Brain microvascular endothelial cell (primary cell): ENCODE results near the gene AXDND1.

ENCODE experiments used
- DNase-seq: peaks from one replicate; pipeline ENCODE4 v3.0.0-alpha.2; 2020
- H3K27ac ChIP-seq: fragments of 250-450 bp; sonication (Bioruptor Pico); 2 replicates; pipeline ENCODE4 v1.5.1; 2020; ENCODE audit warnings: mild to moderate bottlenecking, moderate library complexity
- H3K27me3 ChIP-seq: fragments of 250-450 bp; sonication (Bioruptor Pico); replicated peaks from 2 replicates; pipeline ENCODE4 v1.5.1; 2020; ENCODE audit warnings: mild to moderate bottlenecking
- H3K36me3 ChIP-seq: fragments of 250-450 bp; sonication (Bioruptor Pico); replicated peaks from 2 replicates; pipeline ENCODE4 v1.5.1; 2020; ENCODE audit warnings: mild to moderate bottlenecking
- H3K4me3 ChIP-seq: 2 replicates; pipeline ENCODE4 v1.5.1; 2011; ENCODE audit warnings: low read depth, mild to moderate bottlenecking, control low read depth, low read length, moderate library complexity
- CTCF ChIP-seq: IDR thresholded peaks from 2 replicates; pipeline ENCODE4 v1.5.1; 2011; ENCODE audit warnings: low read depth, mild to moderate bottlenecking, moderate library complexity, low read length, control low read depth, inconsistent platforms; ENCODE audit errors: missing control alignments
- in situ Hi-C: cut with HindIII; loops from 2 replicates; pipeline ENCODE4 v1.10.0; 2017; ENCODE audit warnings: low sequenced_read_pairs, low pct_ligation_motif_present

The AXDND1 gene

GRCh38 chr1:179325836-179326235 lies 39.9 kb upstream of the AXDND1 start:
- in situ Hi-C loops, result no loop called here
- Histone ChIP-seq H3K27ac (no peak overlapping the region), H3K27me3 (no peaks in the 10 kb centered on the region), H3K4me3 (no peak overlapping the region), H3K36me3 (peaks cover 3% of the 10 kb centered on the region)
- no peak for TF ChIP-seq CTCF
- no peak for DNase-seq

GRCh38 chr1:179326746-179327145 lies 39.0 kb upstream of the AXDND1 start:
- in situ Hi-C loops, result no loop called here
- H3K27me3 ChIP-seq, result no peaks in the 10 kb centered on the region
- no peak overlapping the region for H3K27ac ChIP-seq
- H3K4me3 ChIP-seq, result no peak overlapping the region
- DNase-seq, result no peak
- H3K36me3 ChIP-seq, result peaks cover 3% of the 10 kb centered on the region
- TF ChIP-seq CTCF, result no peak

DNA sequence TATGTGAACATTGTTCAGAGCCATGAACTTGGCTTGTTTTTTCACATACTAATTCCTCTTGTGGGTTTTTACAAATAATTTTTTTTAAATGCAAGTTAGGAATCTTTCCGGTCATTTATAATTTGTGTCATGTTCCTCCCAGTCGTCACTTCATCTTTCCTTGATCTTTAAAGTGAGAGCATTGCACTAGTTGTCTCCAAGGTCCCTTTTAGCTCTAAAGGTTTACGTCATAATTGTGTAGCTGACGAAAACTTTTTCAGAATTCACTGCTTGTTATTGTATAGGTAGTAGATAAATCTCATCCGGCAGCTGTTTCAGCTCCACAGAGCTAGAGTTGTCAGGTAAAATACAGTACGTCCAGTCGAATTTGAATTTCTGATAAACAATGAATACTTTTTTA lies 38.6 kb upstream of the AXDND1 start:
- in situ Hi-C loops, result no loop called here
- peaks cover 3% of the 10 kb centered on the region for H3K36me3 ChIP-seq
- H3K27me3 ChIP-seq, result no peaks in the 10 kb centered on the region
- H3K4me3 ChIP-seq, result no peak overlapping the region
- no peak for DNase-seq
- H3K27ac ChIP-seq, result no peak overlapping the region
- TF ChIP-seq CTCF, result no peak

GRCh38 chr1:179327679-179328078 lies 38.1 kb upstream of the AXDND1 start:
- in situ Hi-C loops, result no loop called here
- no peak overlapping the region for H3K27ac ChIP-seq
- H3K27me3 ChIP-seq, result no peaks in the 10 kb centered on the region
- H3K4me3 ChIP-seq, result no peak overlapping the region
- H3K36me3 ChIP-seq, result peaks cover 3% of the 10 kb centered on the region
- no peak for DNase-seq
- TF ChIP-seq CTCF, result no peak

DNA sequence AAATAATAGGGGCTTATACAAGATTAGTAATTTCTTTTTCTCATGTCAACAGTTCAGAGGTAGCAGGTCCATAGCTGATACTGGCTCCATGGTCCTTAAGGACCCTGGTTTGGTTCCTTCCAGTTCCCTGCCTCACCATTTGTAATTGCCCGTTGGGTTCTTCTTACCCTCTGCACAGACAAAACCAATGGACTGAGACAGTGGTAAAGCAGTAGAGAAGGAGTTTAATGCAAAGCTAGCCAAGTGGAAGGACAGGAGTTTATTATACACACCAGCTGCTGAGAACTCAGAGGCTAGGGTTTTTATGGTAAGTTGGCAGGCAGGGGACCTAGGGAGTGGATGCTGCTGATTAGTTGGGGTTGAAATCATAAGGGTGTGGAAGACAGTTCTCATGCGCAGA lies 35.9 kb upstream of the AXDND1 start:
- Histone ChIP-seq H3K36me3 (peaks cover 2% of the 10 kb centered on the region), H3K27ac (no peak overlapping the region), H3K4me3 (no peak overlapping the region), H3K27me3 (no peaks in the 10 kb centered on the region)
- no peak for TF ChIP-seq CTCF
- DNase-seq, result no peak
- in situ Hi-C loops, result no loop called here

DNA sequence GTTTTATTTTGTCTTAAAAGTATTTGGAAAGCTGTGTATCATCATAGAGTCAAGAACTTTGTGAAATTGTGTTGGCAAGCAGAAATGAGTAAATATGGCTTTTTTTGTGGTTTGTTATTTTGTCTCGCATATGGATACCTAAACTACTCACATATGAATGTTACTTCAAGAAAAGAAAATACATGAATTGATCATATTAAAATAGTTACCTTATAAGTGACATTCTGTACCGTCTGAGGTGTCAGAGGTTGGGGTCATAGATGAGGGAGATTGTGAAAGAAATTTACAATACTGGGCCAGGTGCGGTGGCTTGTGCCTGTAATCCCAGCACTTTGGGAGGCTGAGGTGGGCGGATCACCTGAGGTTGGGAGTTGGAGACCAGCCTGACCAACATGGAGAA lies 31.3 kb upstream of the AXDND1 start:
- no peak overlapping the region for H3K4me3 ChIP-seq
- TF ChIP-seq CTCF, result no peak
- in situ Hi-C loops, result no loop called here
- no peak for DNase-seq
- H3K27ac ChIP-seq, result no peak overlapping the region
- peaks cover 15% of the 10 kb centered on the region for H3K36me3 ChIP-seq
- no peaks in the 10 kb centered on the region for H3K27me3 ChIP-seq
